ENCODE measurements around the gene CAVIN4.
A peak's percentile ranks its signal among the peaks of the same experiment; 100 is the strongest.

Gene CAVIN4

DNA sequence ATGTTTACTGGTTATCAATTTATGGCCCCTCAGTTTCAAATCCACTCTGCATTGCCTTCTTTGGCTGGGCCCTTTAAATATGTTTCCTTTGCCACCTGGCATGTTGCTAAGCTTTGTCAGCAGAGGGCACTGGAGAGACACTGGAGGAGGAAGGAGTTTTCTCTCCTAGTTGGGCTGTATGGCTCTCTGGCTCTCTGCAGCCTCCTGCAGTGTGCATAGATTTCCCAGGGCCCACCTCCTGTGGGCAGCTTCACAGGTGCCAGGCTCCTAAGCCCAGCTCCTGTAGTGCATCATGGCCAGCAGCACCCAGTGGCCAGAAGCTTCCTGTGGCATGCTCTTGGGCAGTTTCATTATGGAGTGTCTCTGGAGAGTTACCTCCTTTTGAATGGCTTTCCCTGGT is 23.3 kb downstream of the CAVIN4 start:
- no peak overlapping the region for H3K4me3 Mint-ChIP-seq
- no peaks in the 10 kb centered on the region for H3K9me3 Mint-ChIP-seq
- ATAC-seq (peak; percentile 48), DNase-seq (peak; percentile 47)
- no peaks in the 10 kb centered on the region for H3K27me3 Mint-ChIP-seq
- H3K27ac Mint-ChIP-seq: no peak overlapping the region
- H3K4me1 Mint-ChIP-seq: peaks cover 23% of the 10 kb centered on the region
- H3K36me3 Mint-ChIP-seq (ENCODE audit: low read depth): no peaks in the 10 kb centered on the region

DNA sequence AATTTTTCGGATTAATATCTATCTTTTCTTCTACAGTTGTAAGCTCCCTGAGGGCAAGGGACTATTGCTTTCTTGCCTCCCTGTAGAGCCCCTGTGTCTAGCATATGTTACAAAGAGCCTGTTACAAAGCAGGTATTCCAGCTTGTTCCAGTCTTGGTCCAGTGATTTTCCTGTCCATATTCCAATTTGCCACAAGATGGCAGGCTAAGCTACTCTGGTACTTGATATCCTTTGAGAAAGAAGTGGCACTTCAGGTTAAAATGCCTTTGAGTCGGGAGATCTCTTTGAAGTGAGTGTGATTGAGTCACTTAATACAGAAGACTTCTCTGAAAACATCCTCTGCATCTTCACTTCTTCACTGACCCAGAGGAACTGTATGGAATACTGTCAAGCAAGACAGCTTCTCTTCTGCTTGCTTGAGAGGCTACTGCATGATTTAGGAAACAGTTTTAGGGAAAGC is 24.5 kb downstream of the CAVIN4 start:
- Mint-ChIP-seq H3K27ac (no peak overlapping the region), H3K4me3 (no peak overlapping the region), H3K9me3 (no peaks in the 10 kb centered on the region), H3K36me3 (ENCODE audit: low read depth) (no peaks in the 10 kb centered on the region), H3K4me1 (peaks cover 23% of the 10 kb centered on the region), H3K27me3 (no peaks in the 10 kb centered on the region)
- DNase-seq (no peak), ATAC-seq (no peak)

DNA sequence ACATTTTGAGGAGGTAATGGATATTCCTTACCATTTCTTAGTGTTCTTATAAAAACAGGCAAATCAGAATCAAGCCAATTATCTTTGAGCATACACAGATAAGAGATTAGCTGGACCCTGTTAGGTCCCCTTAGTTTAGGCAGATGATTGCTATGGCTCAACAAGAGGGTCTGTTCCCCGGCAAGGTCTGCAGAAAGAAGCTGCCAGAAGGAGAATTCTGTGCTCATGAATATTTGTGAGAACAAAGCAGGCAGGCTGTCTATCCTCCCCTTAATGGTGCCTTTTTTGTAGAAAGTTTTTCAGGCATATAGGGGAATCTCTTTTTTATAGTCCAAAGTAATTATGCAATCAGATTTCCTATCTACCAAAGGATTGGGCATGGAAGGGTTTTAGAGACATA is 27.5 kb downstream of the CAVIN4 start:
- Mint-ChIP-seq H3K27me3 (no peaks in the 10 kb centered on the region), H3K4me1 (no peaks in the 10 kb centered on the region), H3K4me3 (no peak overlapping the region), H3K36me3 (ENCODE audit: low read depth) (no peaks in the 10 kb centered on the region), H3K9me3 (no peaks in the 10 kb centered on the region), H3K27ac (no peak overlapping the region)
- DNase-seq (no peak), ATAC-seq (no peak)

DNA sequence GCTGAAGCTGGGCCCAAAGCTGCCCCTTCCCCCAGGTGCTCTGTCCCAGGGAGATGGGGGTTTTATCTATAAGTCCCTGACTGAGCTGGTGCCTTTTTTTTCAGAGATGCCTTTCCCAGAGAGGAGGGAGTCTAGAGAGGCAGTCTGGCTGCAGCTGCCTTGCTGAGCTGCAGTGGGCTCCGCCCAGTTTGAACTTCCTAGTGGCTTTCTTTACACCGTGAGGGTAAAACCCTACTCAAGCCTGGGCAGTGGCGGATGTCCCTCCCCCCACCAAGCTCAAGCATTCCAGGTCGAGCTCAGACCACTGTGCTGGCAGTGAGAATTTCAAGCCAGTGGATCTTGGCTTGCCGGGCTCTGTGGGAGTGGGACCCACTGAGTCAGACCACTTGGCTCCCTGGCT is 41.3 kb downstream of the CAVIN4 start:
- H3K9me3 Mint-ChIP-seq: peaks cover 8% of the 10 kb centered on the region
- no peak for ATAC-seq
- H3K36me3 Mint-ChIP-seq (ENCODE audit: low read depth): no peaks in the 10 kb centered on the region
- H3K4me1 Mint-ChIP-seq: no peaks in the 10 kb centered on the region
- no peak for DNase-seq
- H3K4me3 Mint-ChIP-seq: no peak overlapping the region
- H3K27me3 Mint-ChIP-seq: peaks cover 8% of the 10 kb centered on the region
- no peak overlapping the region for H3K27ac Mint-ChIP-seq

DNA sequence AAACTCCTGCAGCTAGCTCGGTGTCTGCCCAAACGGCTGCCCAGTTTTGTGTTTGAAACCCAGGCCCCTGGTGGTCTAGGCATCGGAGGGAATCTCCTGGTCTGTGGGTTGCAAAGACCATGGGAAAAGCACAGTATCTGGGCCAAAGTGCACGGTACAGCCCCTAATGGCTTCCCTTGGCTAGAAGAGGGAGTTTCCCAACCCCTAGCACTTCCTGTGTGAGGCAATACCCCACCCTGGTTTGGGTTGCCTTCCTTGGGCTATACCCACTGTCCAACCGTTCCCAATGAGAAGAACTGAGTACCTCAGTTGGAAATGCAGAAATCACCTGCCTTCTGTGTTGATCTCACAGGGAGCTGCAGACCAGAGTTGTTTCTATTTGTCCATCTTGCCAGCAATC is 41.8 kb downstream of the CAVIN4 start:
- Mint-ChIP-seq H3K4me1 (no peaks in the 10 kb centered on the region), H3K4me3 (no peak overlapping the region), H3K36me3 (ENCODE audit: low read depth) (no peaks in the 10 kb centered on the region), H3K27me3 (peaks cover 8% of the 10 kb centered on the region), H3K9me3 (peaks cover 8% of the 10 kb centered on the region), H3K27ac (no peak overlapping the region)
- DNase-seq (no peak), ATAC-seq (no peak)

DNA sequence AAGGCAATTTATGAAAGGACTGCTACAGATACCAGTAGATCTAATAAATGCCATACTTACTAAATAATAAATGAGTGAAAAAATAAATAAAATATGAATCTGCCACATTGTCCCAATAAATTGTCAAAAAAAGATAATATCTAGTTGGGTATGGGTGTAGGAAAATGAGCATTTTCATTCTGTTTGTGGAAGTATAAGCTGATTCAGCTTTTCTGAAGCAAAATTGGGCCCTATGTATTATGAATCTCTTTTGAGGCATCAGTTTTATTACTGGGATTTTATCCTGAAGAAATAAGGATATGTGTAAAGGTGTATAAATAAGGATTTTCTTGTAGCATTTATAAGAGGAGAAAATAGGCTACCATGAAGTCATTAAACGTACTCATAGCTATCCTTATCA is 46.1 kb downstream of the CAVIN4 start:
- H3K9me3 Mint-ChIP-seq: peaks cover 5% of the 10 kb centered on the region
- no peaks in the 10 kb centered on the region for H3K4me1 Mint-ChIP-seq
- H3K27me3 Mint-ChIP-seq: no peaks in the 10 kb centered on the region
- no peak for DNase-seq
- H3K36me3 Mint-ChIP-seq (ENCODE audit: low read depth): no peaks in the 10 kb centered on the region
- no peak overlapping the region for H3K27ac Mint-ChIP-seq
- no peak overlapping the region for H3K4me3 Mint-ChIP-seq
- ATAC-seq: no peak

DNA sequence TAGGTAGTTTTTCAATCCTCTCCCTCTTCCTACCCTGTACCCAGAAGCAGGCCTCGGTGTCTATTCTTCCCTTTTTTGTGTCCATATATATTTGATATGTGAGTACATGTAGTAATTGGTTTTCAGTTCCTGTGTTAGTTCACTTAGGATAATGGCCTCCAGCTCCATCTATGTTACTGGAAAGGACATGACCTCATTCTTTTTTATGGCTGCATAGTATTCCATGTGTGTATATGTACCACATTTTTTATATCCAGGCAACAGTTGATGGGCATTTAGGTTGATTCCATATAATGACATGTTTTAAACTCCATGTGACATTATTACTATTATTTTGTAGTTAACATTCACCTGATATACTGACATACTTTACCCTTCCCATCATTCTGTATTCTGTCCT is 49.1 kb downstream of the CAVIN4 start:
- DNase-seq: no peak
- no peak overlapping the region for H3K27ac Mint-ChIP-seq

DNA sequence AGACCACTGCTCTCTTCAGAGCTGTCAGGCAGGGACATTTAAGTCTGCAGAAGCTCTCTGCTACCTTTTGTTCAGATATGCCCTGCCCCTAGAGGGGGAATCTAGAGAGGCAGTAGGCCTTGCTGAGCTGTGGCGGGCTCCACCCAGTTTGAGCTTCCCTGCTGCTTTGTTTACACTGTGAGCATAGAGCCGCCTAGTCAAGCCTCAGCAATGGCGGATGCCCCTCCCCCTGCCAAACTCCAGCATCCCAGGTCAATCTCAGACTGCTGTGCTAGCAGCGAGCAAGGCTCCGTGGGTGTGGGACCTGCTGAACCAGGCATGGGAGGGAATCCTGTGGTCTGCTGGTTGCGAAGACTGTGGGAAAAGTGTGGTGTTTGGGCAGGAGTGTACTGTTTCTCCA is 59.9 kb downstream of the CAVIN4 start:
- H3K9me3 Mint-ChIP-seq: peaks cover 3% of the 10 kb centered on the region
- no peak overlapping the region for H3K4me3 Mint-ChIP-seq

More for the DNA sequence above, 49.1 kb downstream of the CAVIN4 start:
- Mint-ChIP-seq H3K9me3 (peaks cover 5% of the 10 kb centered on the region), H3K4me3 (no peak overlapping the region), H3K27me3 (peaks cover 6% of the 10 kb centered on the region), H3K36me3 (ENCODE audit: low read depth) (no peaks in the 10 kb centered on the region), H3K4me1 (no peaks in the 10 kb centered on the region)
- no peak for ATAC-seq

More for the DNA sequence above, 59.9 kb downstream of the CAVIN4 start:
- no peak for ATAC-seq
- Mint-ChIP-seq H3K27ac (no peak overlapping the region), H3K36me3 (ENCODE audit: low read depth) (no peaks in the 10 kb centered on the region), H3K27me3 (peaks cover 6% of the 10 kb centered on the region), H3K4me1 (no peaks in the 10 kb centered on the region)
- no peak for DNase-seq
